Mesenchymal stem cell (in vitro differentiated cells and primary cell): Measurements from ENCODE around the gene INTS3.
"Not testable (repeated sequence)": the region's sequence is repeated elsewhere in the genome, so short reads cannot be mapped to it uniquely, and the experiment has no call there.

Source experiments
- DNase-seq: peaks from one replicate; pipeline ENCODE4 v3.0.0-alpha.2; 2013
- H2AFZ ChIP-seq: one replicate; pipeline ENCODE4 v1.6.1; 2013; ENCODE audit warnings: low read depth, mild to moderate bottlenecking, control low read depth, inconsistent platforms, low read length, moderate library complexity
- H2AK5ac ChIP-seq: 2 replicates; pipeline ENCODE4 v1.6.1; 2013; ENCODE audit warnings: low read length, moderate library complexity, mild to moderate bottlenecking, inconsistent platforms; ENCODE audit not compliant: severe bottlenecking
- H2BK120ac ChIP-seq: one replicate; pipeline ENCODE4 v1.6.1; 2013; ENCODE audit warnings: low read depth, mild to moderate bottlenecking, inconsistent platforms, low read length, moderate library complexity
- H2BK12ac ChIP-seq, 2 experiments: one replicate each; pipeline ENCODE4 v1.6.1; 2013; ENCODE audit warnings: inconsistent platforms in 2 of 2, low read length in 2 of 2, mild to moderate bottlenecking in 2 of 2, moderate library complexity in 2 of 2, control low read depth in 1 of 2
- H2BK15ac ChIP-seq: one replicate; pipeline ENCODE4 v1.6.1; 2013; ENCODE audit warnings: mild to moderate bottlenecking, low read depth, inconsistent platforms; ENCODE audit not compliant: poor library complexity, severe bottlenecking
- H2BK5ac ChIP-seq: 2 replicates; pipeline ENCODE4 v1.6.1; 2013; ENCODE audit warnings: low read depth, mild to moderate bottlenecking, low read length, control low read depth, inconsistent platforms; ENCODE audit not compliant: poor library complexity, severe bottlenecking
- H3K14ac ChIP-seq, 2 experiments: one replicate each; pipeline ENCODE4 v1.6.1; 2013; ENCODE audit warnings: inconsistent platforms in 2 of 2, low read length in 2 of 2, control low read depth in 1 of 2, mild to moderate bottlenecking in 1 of 2, moderate library complexity in 1 of 2
- H3K18ac ChIP-seq, 2 experiments: one replicate each; pipeline ENCODE4 v1.6.1; 2013; ENCODE audit warnings: inconsistent platforms in 2 of 2, low read length in 2 of 2, control low read depth in 1 of 2, low read depth in 1 of 2, mild to moderate bottlenecking in 1 of 2
- H3K23ac ChIP-seq, 2 experiments: one replicate each; pipeline ENCODE4 v1.6.1; 2013; ENCODE audit warnings: inconsistent platforms in 2 of 2, low read length in 2 of 2, mild to moderate bottlenecking in 2 of 2, moderate library complexity in 2 of 2, control low read depth in 1 of 2
- H3K27ac ChIP-seq: 2 replicates; pipeline ENCODE4 v1.5.1; 2013; ENCODE audit warnings: mild to moderate bottlenecking, moderate library complexity, low read length, control low read depth, inconsistent platforms; ENCODE audit not compliant: poor library complexity, severe bottlenecking
- H3K27me3 ChIP-seq, 2 experiments: 2 replicates each; pipeline versions ENCODE4 v1.6.1 to v1.7.0; 2013; ENCODE audit warnings: low read length in 2 of 2, mild to moderate bottlenecking in 2 of 2, moderate library complexity in 2 of 2, control low read depth in 1 of 2, inconsistent platforms in 1 of 2; ENCODE audit not compliant: control insufficient read depth in 1 of 2, insufficient read depth in 1 of 2
- H3K36me3 ChIP-seq, 2 experiments: 2 replicates each; pipeline versions ENCODE4 v1.6.1 to v1.7.0; 2013; ENCODE audit warnings: low read length in 2 of 2, control low read depth in 1 of 2, inconsistent platforms in 1 of 2, low read depth in 1 of 2, mild to moderate bottlenecking in 1 of 2; ENCODE audit not compliant: insufficient read depth in 2 of 2, control insufficient read depth in 1 of 2
- H3K4ac ChIP-seq, 2 experiments: one replicate each; pipeline ENCODE4 v1.6.1; 2013; ENCODE audit warnings: inconsistent platforms in 2 of 2, low read length in 2 of 2, mild to moderate bottlenecking in 2 of 2, moderate library complexity in 2 of 2, control low read depth in 1 of 2, low read depth in 1 of 2
- H3K4me1 ChIP-seq: 2 replicates; pipeline ENCODE4 v1.6.1; 2013; ENCODE audit warnings: low read depth, low read length, control low read depth; ENCODE audit not compliant: control insufficient read depth, insufficient read depth
- H3K4me2 ChIP-seq: 2 replicates; pipeline ENCODE4 v1.6.1; 2013; ENCODE audit warnings: low read length, mild to moderate bottlenecking, inconsistent platforms; ENCODE audit not compliant: poor library complexity, severe bottlenecking
- H3K4me3 ChIP-seq, 2 experiments: 2 replicates each; pipeline versions ENCODE4 v1.5.1 to v1.7.0; 2013; ENCODE audit warnings: low read length in 2 of 2, mild to moderate bottlenecking in 2 of 2, control low read depth in 1 of 2, low read depth in 1 of 2; ENCODE audit not compliant: insufficient read depth in 1 of 2
- H3K79me1 ChIP-seq: replicated peaks from 2 replicates; pipeline ENCODE4 v1.6.1; 2013; ENCODE audit warnings: mild to moderate bottlenecking, control low read depth, low read length, inconsistent platforms; ENCODE audit not compliant: poor library complexity, severe bottlenecking
- H3K9ac ChIP-seq: 2 replicates; pipeline ENCODE4 v1.7.0; 2013; ENCODE audit warnings: mild to moderate bottlenecking, low read length, moderate library complexity
- H3K9me3 ChIP-seq: 2 replicates; pipeline ENCODE4 v1.7.0; 2013; ENCODE audit warnings: mild to moderate bottlenecking, low read length; ENCODE audit not compliant: control insufficient read depth
- H4K8ac ChIP-seq: one replicate; pipeline ENCODE4 v1.6.1; 2013; ENCODE audit warnings: inconsistent platforms, mild to moderate bottlenecking, low read length, moderate library complexity
- H4K91ac ChIP-seq: one replicate; pipeline ENCODE4 v1.6.1; 2013; ENCODE audit warnings: mild to moderate bottlenecking, low read length, inconsistent platforms
- WGBS: methylation state at CpG from one replicate; pipeline ENCODE4 v1.1.7; 2013; ENCODE audit warnings: mixed read lengths; 5-methylcytosine and 5-hydroxymethylcytosine counted together

Gene INTS3

GRCh38 chr1:153763365-153764225, 35.7 kb downstream of the INTS3 start:
- no peak overlapping the region for H2BK5ac ChIP-seq
- H3K36me3 ChIP-seq: peaks cover 71 to 88% of the 10 kb centered on the region in 2 experiments
- H3K4ac ChIP-seq: no peak overlapping the region
- no peak overlapping the region for H2BK15ac ChIP-seq
- no peak for DNase-seq
- H2BK120ac ChIP-seq: no peak overlapping the region
- H2AK5ac ChIP-seq: no peak overlapping the region
- 76% methylated on average over 4 of the region's 7 CpGs for WGBS
- H3K9me3 ChIP-seq: no peaks in the 10 kb centered on the region
- peak overlapping the region; percentile 6 for H3K9ac ChIP-seq
- H3K18ac ChIP-seq: no peak overlapping the region
- no peak overlapping the region for H2AFZ ChIP-seq
- H3K23ac ChIP-seq: no peak overlapping the region
- no peak overlapping the region for H3K14ac ChIP-seq
- no peaks in the 10 kb centered on the region for H3K79me1 ChIP-seq
- H4K8ac ChIP-seq: no peak overlapping the region
- no peak overlapping the region for H3K4me3 ChIP-seq
- no peak overlapping the region for H3K4me2 ChIP-seq
- H3K4me1 ChIP-seq: no peaks in the 10 kb centered on the region
- no peak overlapping the region for H4K91ac ChIP-seq
- H3K27me3 ChIP-seq: no peaks in the 10 kb centered on the region
- H2BK12ac ChIP-seq: no peak overlapping the region
- H3K27ac ChIP-seq: no peak overlapping the region

- Histone ChIP-seq H4K8ac (no peak overlapping the region), H3K27me3 (no peaks in the 10 kb centered on the region), H3K18ac (no peak overlapping the region), H3K4me1 (no peaks in the 10 kb centered on the region), H2BK15ac (no peak overlapping the region), H3K23ac (no peak overlapping the region), H2AFZ (no peak overlapping the region), H3K79me1 (no peaks in the 10 kb centered on the region), H3K4me2 (no peak overlapping the region), H4K91ac (peak overlapping the region; percentile 14), H2AK5ac (no peak overlapping the region), H2BK12ac (no peak overlapping the region), H2BK5ac (no peak overlapping the region), H2BK120ac (no peak overlapping the region), H3K14ac (no peak overlapping the region), H3K9ac (peak overlapping the region; percentile 6), H3K9me3 (no peaks in the 10 kb centered on the region), H3K4ac (no peak overlapping the region), H3K36me3 (peaks cover 72 to 88% of the 10 kb centered on the region in 2 experiments), H3K27ac (no peak overlapping the region), H3K4me3 (no peak overlapping the region)
- 97% methylated on average over 5 of the region's 5 CpGs for WGBS
- DNase-seq: no peak
Measured at GRCh38 chr1:153764310-153764709, 36.5 kb downstream of the INTS3 start.

GRCh38 chr1:153766663-153767062, 38.8 kb downstream of the INTS3 start:
- H3K79me1 ChIP-seq, H4K91ac ChIP-seq, H3K9ac ChIP-seq, H2BK15ac ChIP-seq, H2AK5ac ChIP-seq, H3K4me2 ChIP-seq, DNase-seq, H3K27me3 ChIP-seq, H4K8ac ChIP-seq, H2AFZ ChIP-seq, H3K27ac ChIP-seq, H2BK120ac ChIP-seq, H3K18ac ChIP-seq, H2BK5ac ChIP-seq, H3K4ac ChIP-seq, H3K14ac ChIP-seq, H3K23ac ChIP-seq, H3K4me3 ChIP-seq, H3K4me1 ChIP-seq, H3K9me3 ChIP-seq, H2BK12ac ChIP-seq: not testable (repeated sequence)
- H3K36me3 ChIP-seq: peaks cover 72 to 93% of the 10 kb centered on the region in 2 experiments
- 94% methylated on average over 7 of the region's 10 CpGs for WGBS

- no peaks in the 10 kb centered on the region for H3K4me1 ChIP-seq
- H4K91ac ChIP-seq: no peak overlapping the region
- H3K9ac ChIP-seq: no peak overlapping the region
- DNase-seq: no peak
- H3K18ac ChIP-seq: no peak overlapping the region
- no peak overlapping the region for H2BK120ac ChIP-seq
- no peak overlapping the region for H2BK12ac ChIP-seq
- H2BK5ac ChIP-seq: no peak overlapping the region
- no peaks in the 10 kb centered on the region for H3K9me3 ChIP-seq
- no peak overlapping the region for H3K27ac ChIP-seq
- H3K14ac ChIP-seq: no peak overlapping the region
- H2BK15ac ChIP-seq: no peak overlapping the region
- H2AFZ ChIP-seq: no peak overlapping the region
- H3K79me1 ChIP-seq: no peaks in the 10 kb centered on the region
- H3K27me3 ChIP-seq: no peaks in the 10 kb centered on the region
- no peak overlapping the region for H3K4me3 ChIP-seq
- WGBS: 96% methylated on average over 11 of the region's 11 CpGs
- H2AK5ac ChIP-seq: no peak overlapping the region
- H3K4ac ChIP-seq: no peak overlapping the region
- no peak overlapping the region for H3K23ac ChIP-seq
- H3K4me2 ChIP-seq: no peak overlapping the region
- H4K8ac ChIP-seq: no peak overlapping the region
- peaks cover 77 to 93% of the 10 kb centered on the region in 2 experiments for H3K36me3 ChIP-seq
Measured at GRCh38 chr1:153767519-153767918, 39.7 kb downstream of the INTS3 start.
